ENCODE results near the gene PRKCE.

PRKCE gene

GRCh38 chr2:45725731-45726130 is 74.3 kb downstream of the PRKCE start:
- no peak for DNase-seq (ENCODE audit: low read depth, low spot score)

- no peak for DNase-seq (ENCODE audit: low read depth, low spot score)
Measured at GRCh38 chr2:45726188-45726587, 74.7 kb downstream of the PRKCE start.

- no peak for DNase-seq (ENCODE audit: low read depth, low spot score)
Measured at GRCh38 chr2:45728458-45728942, 77.0 kb downstream of the PRKCE start.

GRCh38 chr2:45729753-45730512 is 78.5 kb downstream of the PRKCE start:
- no peak for DNase-seq (ENCODE audit: low read depth, low spot score)

GRCh38 chr2:45731141-45731540 is 79.7 kb downstream of the PRKCE start:
- DNase-seq (ENCODE audit: low read depth, low spot score): no peak

- no peak for DNase-seq (ENCODE audit: low read depth, low spot score)
Measured at GRCh38 chr2:45732436-45732835, 81.0 kb downstream of the PRKCE start.

GRCh38 chr2:45732946-45733345 is 81.5 kb downstream of the PRKCE start:
- peak; percentile 31 for DNase-seq (ENCODE audit: low read depth, low spot score)

- DNase-seq (ENCODE audit: low read depth, low spot score): no peak
Measured at GRCh38 chr2:45734336-45734735, 82.9 kb downstream of the PRKCE start.

- no peak for DNase-seq (ENCODE audit: low read depth, low spot score)
Measured at GRCh38 chr2:45734952-45735351, 83.5 kb downstream of the PRKCE start.

GRCh38 chr2:45736757-45737704 is 85.6 kb downstream of the PRKCE start:
- DNase-seq (ENCODE audit: low read depth, low spot score): no peak

GRCh38 chr2:45739796-45740485 is 88.5 kb downstream of the PRKCE start:
- no peak for DNase-seq (ENCODE audit: low read depth, low spot score)

- no peak for DNase-seq (ENCODE audit: low read depth, low spot score)
Measured at GRCh38 chr2:45741161-45741850, 89.8 kb downstream of the PRKCE start.

GRCh38 chr2:45743531-45744396 is 92.3 kb downstream of the PRKCE start:
- DNase-seq (ENCODE audit: low read depth, low spot score): peak; percentile 42

GRCh38 chr2:45745231-45745630 is 93.8 kb downstream of the PRKCE start:
- no peak for DNase-seq (ENCODE audit: low read depth, low spot score)

GRCh38 chr2:45746888-45747287 is 95.4 kb downstream of the PRKCE start:
- DNase-seq (ENCODE audit: low read depth, low spot score): no peak

- no peak for DNase-seq (ENCODE audit: low read depth, low spot score)
Measured at GRCh38 chr2:45747363-45747762, 95.9 kb downstream of the PRKCE start.

GRCh38 chr2:45748239-45748638 is 96.8 kb downstream of the PRKCE start:
- no peak for DNase-seq (ENCODE audit: low read depth, low spot score)

- no peak for DNase-seq (ENCODE audit: low read depth, low spot score)
Measured at GRCh38 chr2:45750001-45750400, 98.5 kb downstream of the PRKCE start.

GRCh38 chr2:45750484-45750883 is 99.0 kb downstream of the PRKCE start:
- DNase-seq (ENCODE audit: low read depth, low spot score): no peak

GRCh38 chr2:45753381-45753780 is 101.9 kb downstream of the PRKCE start:
- DNase-seq (ENCODE audit: low read depth, low spot score): no peak
